Heart left ventricle (tissue), 16 donors: ENCODE results near the gene TNNC1. TPM values are rescaled to one million over a fixed set of nuclear protein-coding genes. Genes with fewer than 3 reads are reported as not detected.

ENCODE experiments used
- ATAC-seq, 4 donors: fragments of 200-7000 bp; cut with Tn5 transposase; one replicate each; pipeline ENCODE4 v1.9.1; 2020 to 2022; ENCODE audit warnings: moderate library complexity in 4 of 4, mild to moderate bottlenecking in 3 of 4, moderate number of reproducible peaks in 1 of 4
- DNase-seq, 5 donors: peaks; one replicate each; pipeline ENCODE4 v3.0.0-alpha.2; 2020
- H3K27ac ChIP-seq, 12 donors: fragments of 200-600 bp; sonication (generic) in 4 of 12; one replicate each; pipeline versions ENCODE4 v1.5.0 to v1.8.0; 2016 to 2022; ENCODE audit warnings: mild to moderate bottlenecking in 2 of 12
- H3K27me3 ChIP-seq, 9 donors: fragments of 200-600 bp; sonication (generic) in 2 of 9; one replicate each; pipeline versions ENCODE4 v1.5.1 to v1.8.0; 2016 to 2022; ENCODE audit warnings: mild to moderate bottlenecking in 3 of 9
- H3K36me3 ChIP-seq, 9 donors: fragments of 200-600 bp; sonication (generic) in 2 of 9; one replicate each; pipeline versions ENCODE4 v1.5.0 to v1.8.0; 2018 to 2022; ENCODE audit warnings: mild to moderate bottlenecking in 2 of 9
- H3K4me1 ChIP-seq, 12 donors: fragments of 200-600 bp; sonication (generic) in 4 of 12; one replicate each; pipeline versions ENCODE4 v1.5.0 to v1.8.0; 2016 to 2022; ENCODE audit warnings: mild to moderate bottlenecking in 3 of 12
- H3K4me3 ChIP-seq, 12 donors: fragments of 200-600 bp; sonication (generic) in 4 of 12; one replicate each; pipeline versions ENCODE4 v1.5.0 to v1.8.0; 2017 to 2022; ENCODE audit warnings: mild to moderate bottlenecking in 9 of 12, moderate library complexity in 4 of 12
- H3K9me3 ChIP-seq, 12 donors: fragments of 200-600 bp; sonication (generic) in 4 of 12; one replicate each; pipeline versions ENCODE4 v1.5.0 to v1.8.0; 2016 to 2022; ENCODE audit warnings: mild to moderate bottlenecking in 1 of 12
- CTCF ChIP-seq, 12 donors: fragments of 200-600 bp; sonication (generic) in 4 of 12; IDR thresholded peaks; one replicate each; pipeline versions ENCODE4 v1.5.0 to v1.8.0; 2018 to 2022; ENCODE audit warnings: antibody characterized with exemption in 12 of 12, mild to moderate bottlenecking in 5 of 12
- POLR2A ChIP-seq, 2 donors: fragments of 450-650 bp; IDR thresholded peaks; one replicate each; pipeline ENCODE4 v1.6.1; 2017; ENCODE audit warnings: antibody characterized with exemption in 2 of 2, mild to moderate bottlenecking in 2 of 2, moderate library complexity in 2 of 2
- WGBS, 4 donors: extraction: QIAGEN DNeasy Blood & Tissue Kit in 2 of 4; methylation state at CpG; one replicate each; pipeline versions ENCODE4 v1.1.5 to v1.1.7; 2013 to 2018; 5-methylcytosine and 5-hydroxymethylcytosine counted together
- intact Hi-C, 10 donors: fragments of 100-400 bp; cut with DNase I; formaldehyde crosslinking; loops; one replicate each; pipeline versions ENCODE4 v1.11.1 to v1.14.2; 2022
- polyA plus RNA-seq, 2 donors: library from polyadenylated mRNA; stranded (reverse); fragments of 200-250 nt; gene quantifications; one replicate each; pipeline ENCODE4 v1.2.3, GENCODE V29; 2013
- total RNA-seq, 9 donors: library from RNA; depleted of rRNA in 2 of 9; stranded (reverse); fragments of >200 nt in 2 of 9; fragmentation: NEBNext Ultra II Directional in 3 of 9; extraction: Animal tissue kit (Norgen Biotek cat#: 25700) in 3 of 9; gene quantifications; one replicate each; pipeline versions ENCODE4 v1.1.0 to v1.2.4, GENCODE V29; 2016 to 2023
- donor health status: ischemic (EF 13 %, LVEDD 7.1; RV severe dilation, severe dysfunction).
- donor health status: healthy with polysubstance abuse.
- donor health status: DM: no; HTN: yes; CAD: no.
- donor health status: DM: no; HTN: no; CAD: no.
- donor health status: ischemic (EF 25% LVEDD 6.9; RV normal size, moderate dysfunction).
- donor health status: ischemic (EF 25% LVEDD 5.7; RV mildly dilated, moderate dysfunction).
- donor health status: healthy.
- donor health status: DM: yes; HTN: yes; CAD: no.
- donor health status: ischemic (EF 35%, LVEDD 5.7; RV mildly dilated, moderate dysfunction).
- donor health status: nonischemic (EF 11% LVEDD 7.7; RV severe dilation, severe dysfunction).
- donor health status: DM: yes; HTN: yes; CAD: no.
- donor health status: PGD.
- donor health status: ischemic (EF 29% LVEDD 5.4; RV normal size, mild dysfunction).
- donor health status: nonischemic (EF 23%, LVEDD 6.1; RV moderate dilation, normal function).

The TNNC1 gene
- total and polyA plus RNA-seq, 11 donors: 4,301 to 20,003 (median 8,364) TPM

GRCh38 chr3:52437326-52438103, 16.3 kb downstream of the TNNC1 start:
- Histone ChIP-seq H3K36me3 (peaks cover 0 to 5% (median 0%) of the 10 kb centered on the region in 9 donors), H3K4me1 (peaks cover 8 to 48% (median 29%) of the 10 kb centered on the region in 12 donors), H3K4me3 (no peak overlapping the region), H3K9me3 (no peaks in the 10 kb centered on the region), H3K27ac (peak overlapping the region in 7 of 12 donors; percentile 11 to 75 (median 65)), H3K27me3 (no peaks in the 10 kb centered on the region)
- no peak for TF ChIP-seq POLR2A (IDR thresholded peaks at IDR 0.05)
- no peak for TF ChIP-seq CTCF (IDR thresholded peaks at IDR 0.05)
- ATAC-seq (no peak), DNase-seq (peak in 3 of 5 donors; percentile 27 to 64 (median 32))
- intact Hi-C loops: no loop called here
- 90 to 100% (median 96%) methylated on average over 6 to 15 of the region's 15 CpGs for WGBS, 4 donors

DNA sequence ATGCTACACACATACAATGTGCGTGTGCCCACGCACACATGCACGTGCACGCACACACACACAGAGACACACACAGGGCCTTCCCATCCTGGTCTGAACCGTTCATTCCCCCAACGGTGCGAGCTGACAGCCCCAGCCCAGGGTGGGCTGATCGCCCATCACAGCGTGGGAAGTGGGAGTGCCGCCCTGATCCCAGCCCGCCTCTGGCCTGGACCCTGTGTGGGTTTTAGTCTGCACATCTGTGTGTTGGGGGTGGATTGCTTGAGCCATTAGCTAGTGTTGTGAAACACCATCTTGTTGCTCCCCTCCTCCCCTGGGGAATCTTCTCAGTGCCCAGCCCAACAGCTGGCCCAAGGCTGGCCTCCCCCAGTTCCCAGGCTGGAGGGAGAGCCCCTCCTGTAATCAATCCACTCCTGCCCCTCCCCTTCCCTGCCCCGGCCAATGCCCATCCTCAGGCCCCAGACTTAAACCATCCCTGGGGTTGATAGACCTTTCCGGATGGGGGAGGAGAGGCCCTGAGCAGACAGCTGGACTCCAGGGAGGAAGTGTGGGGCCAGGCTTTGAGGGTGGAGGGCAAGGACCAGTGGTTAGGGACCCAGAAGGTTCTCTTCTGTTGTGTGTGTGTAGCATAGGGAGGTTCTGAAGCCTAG, 17.2 kb downstream of the TNNC1 start:
- peak in 4 of 5 donors; percentile 32 to 73 (median 56) for DNase-seq
- Histone ChIP-seq H3K27me3 (no peaks in the 10 kb centered on the region), H3K9me3 (no peaks in the 10 kb centered on the region), H3K4me1 (peaks cover 13 to 57% (median 36%) of the 10 kb centered on the region in 12 donors), H3K4me3 (no peak overlapping the region), H3K36me3 (peaks cover 0 to 5% (median 0%) of the 10 kb centered on the region in 9 donors), H3K27ac (peak overlapping the region in 7 of 12 donors; percentile 24 to 75 (median 65))
- intact Hi-C loops: no loop called here
- no peak for TF ChIP-seq POLR2A (IDR thresholded peaks at IDR 0.05)
- no peak for TF ChIP-seq CTCF (IDR thresholded peaks at IDR 0.05)
- WGBS, 4 donors: 75 to 89% (median 84%) methylated on average over 13 of the region's 13 CpGs
- peak; percentile 4 to 61 (median 22) for ATAC-seq

DNA sequence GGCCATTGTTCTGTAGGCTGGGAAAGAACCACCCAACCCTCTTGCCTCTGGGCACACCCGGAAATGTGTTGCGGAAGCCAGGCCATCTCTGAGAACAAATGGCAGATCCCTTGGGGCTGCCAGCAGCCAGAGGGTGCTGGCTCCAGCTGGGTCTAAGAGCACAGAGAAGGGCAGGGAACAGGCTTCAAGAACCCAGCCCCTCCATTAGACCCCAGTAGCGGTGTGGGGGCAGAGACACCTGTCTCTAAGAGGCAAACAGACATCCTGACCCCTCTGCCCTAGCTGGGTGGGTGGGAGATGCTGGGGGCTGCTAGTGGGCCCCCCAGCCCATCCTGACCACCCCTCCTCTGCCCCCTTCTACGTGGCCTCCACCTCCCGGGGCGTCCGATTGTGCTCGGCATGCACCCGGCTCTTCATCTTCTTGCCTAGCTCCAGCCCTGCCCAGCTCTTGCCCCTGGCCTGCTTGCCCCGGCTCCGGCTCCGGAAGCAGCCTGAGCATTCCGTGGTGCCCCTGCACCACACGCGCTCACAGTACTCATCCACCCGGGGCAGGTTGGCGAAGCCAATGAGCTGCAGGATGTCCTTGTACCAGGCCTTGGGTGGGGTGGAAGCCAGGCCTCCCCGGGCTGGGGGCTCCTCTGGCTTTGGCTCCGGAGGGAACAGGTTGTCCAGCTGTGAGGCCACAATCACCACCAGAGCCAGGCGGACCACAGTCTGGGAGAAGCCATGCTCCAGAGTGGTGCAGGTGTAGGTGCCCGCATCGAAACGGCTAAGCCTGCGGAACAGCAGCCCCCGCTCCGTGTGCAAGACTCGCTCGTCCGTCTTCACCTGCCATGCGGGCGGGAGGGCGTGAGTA, 18.4 kb downstream of the TNNC1 start:
- intact Hi-C loops: no loop called here
- ATAC-seq (peak in 1 of 4 donors; percentile 6), DNase-seq (peak in 4 of 5 donors; percentile 24 to 51 (median 34))
- peaks cover 13 to 66% (median 46%) of the 10 kb centered on the region in 12 donors for H3K4me1 ChIP-seq
- TF ChIP-seq POLR2A (IDR thresholded peaks at IDR 0.05): no peak
- TF ChIP-seq CTCF (IDR thresholded peaks at IDR 0.05): no peak
- H3K36me3 ChIP-seq: peaks cover 0 to 5% (median 0%) of the 10 kb centered on the region in 9 donors
- H3K27me3 ChIP-seq: no peaks in the 10 kb centered on the region
- H3K27ac ChIP-seq: peak overlapping the region in 8 of 12 donors; percentile 5 to 76 (median 66)
- 92 to 95% (median 94%) methylated on average over 24 to 32 of the region's 32 CpGs for WGBS, 4 donors
- H3K4me3 ChIP-seq: no peak overlapping the region
- H3K9me3 ChIP-seq: no peaks in the 10 kb centered on the region
